ENCODE results near the gene CACNA1G. TPM values are rescaled to one million over a fixed set of nuclear protein-coding genes. Genes with fewer than 3 reads are reported as not detected.

The CACNA1G gene
- total RNA-seq, 1 donor from 2014 or later, result 0.07 TPM

DNA sequence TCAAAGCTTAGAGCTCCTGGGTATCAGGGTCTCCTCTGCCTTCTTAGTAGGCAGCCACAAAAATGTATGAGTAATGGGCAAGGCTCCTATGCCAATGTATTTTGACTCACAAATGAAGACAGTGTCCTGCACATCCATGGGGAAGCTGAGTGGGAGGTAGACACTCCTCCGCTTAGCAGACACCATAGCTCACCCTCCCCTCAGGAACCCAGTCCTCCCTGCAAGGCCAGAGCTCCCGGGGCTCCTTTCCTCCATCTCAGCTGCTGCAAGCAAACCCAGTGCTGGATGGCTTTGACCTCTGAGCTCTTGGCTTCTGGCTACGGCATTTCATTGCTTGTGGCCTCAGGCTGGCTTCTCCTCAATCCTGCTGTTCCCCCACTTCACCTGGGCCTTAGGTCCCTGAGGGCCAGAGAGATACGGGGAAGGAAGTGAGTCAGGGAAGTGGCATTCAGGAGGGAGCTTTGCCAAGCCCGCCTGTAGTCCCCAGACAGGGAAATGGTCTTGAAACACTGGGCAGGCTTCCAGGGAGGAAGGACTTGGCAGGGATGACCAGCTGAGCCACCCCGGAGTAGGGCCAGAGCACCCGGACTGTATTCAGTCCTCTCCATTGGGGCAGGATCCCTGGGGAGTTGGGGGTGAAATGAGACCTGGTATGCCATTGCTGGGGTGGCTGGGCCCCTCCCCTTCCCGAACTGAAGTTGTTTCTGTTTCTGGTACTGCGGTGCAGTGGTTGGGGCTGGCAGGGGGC is 78.6 kb downstream of the CACNA1G start:
- TF ChIP-seq, protein P1, sequence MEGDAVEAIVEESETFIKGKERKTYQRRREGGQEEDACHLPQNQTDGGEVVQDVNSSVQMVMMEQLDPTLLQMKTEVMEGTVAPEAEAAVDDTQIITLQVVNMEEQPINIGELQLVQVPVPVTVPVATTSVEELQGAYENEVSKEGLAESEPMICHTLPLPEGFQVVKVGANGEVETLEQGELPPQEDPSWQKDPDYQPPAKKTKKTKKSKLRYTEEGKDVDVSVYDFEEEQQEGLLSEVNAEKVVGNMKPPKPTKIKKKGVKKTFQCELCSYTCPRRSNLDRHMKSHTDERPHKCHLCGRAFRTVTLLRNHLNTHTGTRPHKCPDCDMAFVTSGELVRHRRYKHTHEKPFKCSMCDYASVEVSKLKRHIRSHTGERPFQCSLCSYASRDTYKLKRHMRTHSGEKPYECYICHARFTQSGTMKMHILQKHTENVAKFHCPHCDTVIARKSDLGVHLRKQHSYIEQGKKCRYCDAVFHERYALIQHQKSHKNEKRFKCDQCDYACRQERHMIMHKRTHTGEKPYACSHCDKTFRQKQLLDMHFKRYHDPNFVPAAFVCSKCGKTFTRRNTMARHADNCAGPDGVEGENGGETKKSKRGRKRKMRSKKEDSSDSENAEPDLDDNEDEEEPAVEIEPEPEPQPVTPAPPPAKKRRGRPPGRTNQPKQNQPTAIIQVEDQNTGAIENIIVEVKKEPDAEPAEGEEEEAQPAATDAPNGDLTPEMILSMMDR (IDR thresholded peaks at IDR 0.05), result no peak
- Mint-ChIP-seq H3K36me3 (ENCODE audit: low read depth) (no peaks in the 10 kb centered on the region), H3K4me3 (no peak overlapping the region), H3K27ac (no peak overlapping the region), H3K9me3 (no peaks in the 10 kb centered on the region), H3K4me1 (no peaks in the 10 kb centered on the region), H3K27me3 (peaks cover 39% of the 10 kb centered on the region)
- DNase-seq (no peak), ATAC-seq (ENCODE audit: low read depth) (no peak)
- ChIA-PET POLR2A (no interaction called here), CTCF (no interaction called here)
- intact Hi-C loops (cut with micrococcal nuclease), result no loop called here

DNA sequence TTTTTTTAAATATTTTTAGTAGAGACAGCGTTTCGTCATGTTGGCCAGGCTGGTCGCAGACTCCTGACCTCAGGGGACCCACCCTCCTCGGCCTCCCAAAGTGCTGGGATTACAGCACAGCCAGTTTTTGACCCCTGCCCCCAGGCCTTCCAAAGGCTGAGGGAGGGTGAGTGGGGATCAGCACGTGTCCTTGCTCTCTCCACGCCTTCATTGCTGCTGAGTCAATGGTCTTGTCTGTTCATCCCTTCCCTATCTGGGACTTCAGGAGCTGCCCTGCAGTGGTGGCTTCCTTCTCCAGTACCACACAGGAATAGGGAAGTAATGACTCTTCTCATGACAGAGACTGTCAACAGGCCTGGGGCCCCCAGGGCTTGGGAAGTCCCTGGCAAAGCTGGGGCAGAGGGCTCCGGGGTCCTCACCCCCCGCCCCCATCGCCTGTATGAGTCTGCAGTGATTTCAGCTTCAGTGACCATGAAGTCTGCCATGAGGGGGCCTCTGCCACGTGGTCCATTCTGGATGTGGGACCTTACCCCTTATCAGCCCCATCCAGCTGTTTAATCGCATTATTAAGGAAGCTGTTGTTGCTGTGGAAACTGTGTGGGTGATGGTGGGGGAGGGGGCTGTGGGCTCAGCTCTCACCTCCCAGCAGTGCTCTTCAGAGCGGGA is 80.3 kb downstream of the CACNA1G start:
- ATAC-seq (ENCODE audit: low read depth), result no peak
- no peak overlapping the region for H3K27ac Mint-ChIP-seq
- no peaks in the 10 kb centered on the region for H3K4me1 Mint-ChIP-seq
- peaks cover 36% of the 10 kb centered on the region for H3K27me3 Mint-ChIP-seq
- intact Hi-C loops (cut with micrococcal nuclease), result no loop called here
- H3K36me3 Mint-ChIP-seq (ENCODE audit: low read depth), result no peaks in the 10 kb centered on the region
- H3K9me3 Mint-ChIP-seq, result no peaks in the 10 kb centered on the region
- CTCF ChIA-PET, result no interaction called here
- TF ChIP-seq, protein P1 (IDR thresholded peaks at IDR 0.05), result no peak
- no peak for DNase-seq
- H3K4me3 Mint-ChIP-seq, result no peak overlapping the region
- POLR2A ChIA-PET, result no interaction called here

DNA sequence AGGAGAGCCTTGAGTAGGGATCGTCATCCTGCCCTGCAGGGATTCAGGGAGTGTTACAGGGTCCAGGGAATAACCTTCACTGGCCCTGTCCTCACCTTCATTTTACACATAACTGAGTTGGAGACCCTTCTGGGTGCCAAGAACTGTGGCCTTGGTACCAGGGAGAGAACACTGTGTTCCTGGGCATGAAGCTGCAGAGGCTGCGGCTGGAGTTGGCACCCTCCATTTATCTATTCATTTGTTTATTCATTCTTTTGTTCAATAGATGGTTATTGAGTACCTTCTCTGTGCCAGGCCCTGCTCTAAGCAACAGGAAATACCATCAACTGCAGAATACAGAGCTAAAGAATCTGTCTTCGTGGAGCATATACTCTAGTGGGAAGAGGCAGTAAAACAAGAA is 80.8 kb downstream of the CACNA1G start:
- DNase-seq, result no peak
- intact Hi-C loops (cut with micrococcal nuclease), result no loop called here
- H3K4me1 Mint-ChIP-seq, result no peaks in the 10 kb centered on the region
- H3K36me3 Mint-ChIP-seq (ENCODE audit: low read depth), result no peaks in the 10 kb centered on the region
- no peak for ATAC-seq (ENCODE audit: low read depth)
- no peak overlapping the region for H3K4me3 Mint-ChIP-seq
- TF ChIP-seq, protein P1 (IDR thresholded peaks at IDR 0.05), result no peak
- no peaks in the 10 kb centered on the region for H3K9me3 Mint-ChIP-seq
- CTCF ChIA-PET, result no interaction called here
- no peak overlapping the region for H3K27ac Mint-ChIP-seq
- POLR2A ChIA-PET, result no interaction called here
- H3K27me3 Mint-ChIP-seq, result peaks cover 32% of the 10 kb centered on the region

DNA sequence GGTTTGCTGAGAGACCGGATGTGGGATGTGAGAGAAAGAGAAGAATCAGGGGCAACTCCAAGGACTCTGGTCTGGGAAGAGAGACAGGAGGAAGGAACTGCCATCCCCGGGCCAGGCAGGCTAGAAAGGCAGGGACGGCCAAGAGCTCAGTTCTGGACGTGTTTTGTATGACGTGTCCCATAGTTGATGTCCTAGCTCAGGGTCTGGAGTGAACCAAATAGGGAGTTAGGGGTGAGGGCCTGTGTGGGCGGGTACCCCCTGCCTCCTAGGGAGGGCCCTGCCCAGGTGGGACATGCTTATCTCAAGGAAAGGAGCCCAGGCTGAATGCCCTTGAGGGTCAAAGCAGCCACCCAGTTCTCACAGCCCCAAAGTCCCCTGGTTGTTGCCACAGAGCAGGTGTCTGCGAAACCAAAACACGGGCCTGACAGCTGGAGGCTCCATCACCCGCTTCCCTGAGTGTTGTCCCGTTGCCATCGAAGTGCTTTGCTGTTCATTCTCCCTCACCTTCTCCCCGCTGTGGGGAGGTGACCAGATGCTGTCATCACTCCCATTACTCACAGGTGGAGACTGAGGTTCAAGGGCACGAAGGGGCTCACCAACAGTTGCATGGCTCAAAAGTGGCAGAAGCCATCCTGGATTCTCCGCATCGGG is 81.7 kb downstream of the CACNA1G start:
- Mint-ChIP-seq H3K9me3 (no peaks in the 10 kb centered on the region), H3K36me3 (ENCODE audit: low read depth) (no peaks in the 10 kb centered on the region), H3K27ac (no peak overlapping the region), H3K27me3 (peaks cover 27% of the 10 kb centered on the region), H3K4me1 (no peaks in the 10 kb centered on the region), H3K4me3 (no peak overlapping the region)
- intact Hi-C loops (cut with micrococcal nuclease), result no loop called here
- ChIA-PET POLR2A (no interaction called here), CTCF (no interaction called here)
- TF ChIP-seq, protein P1 (IDR thresholded peaks at IDR 0.05), result no peak
- no peak for ATAC-seq (ENCODE audit: low read depth)
- DNase-seq, result no peak

Measured in activated B cell treated with CpG ODN at 0.5 μM for 24 hours (primary cell).